ENCODE results near the gene RORB. TPM values are rescaled to one million over a fixed set of nuclear protein-coding genes. Genes with fewer than 3 reads are reported as not detected.

RORB gene
- total RNA-seq, 4 donors from 2014 or later: 0.04 to 0.19 (median 0.14) TPM

- intact Hi-C loops (cut with DNase I; ENCODE audit: low total_unique reads): no loop called here
- TF ChIP-seq CTCF (IDR thresholded peaks at IDR 0.05): no peak
- TF ChIP-seq POLR2A (IDR thresholded peaks at IDR 0.05): no peak
- no peak for DNase-seq (ENCODE audit: low spot score in 2 of 2)
- no peak overlapping the region for H3K4me3 ChIP-seq (ENCODE audit: low read depth, poor library complexity, severe bottlenecking)
- WGBS, 2 donors: 72 to 82% methylated on average over 6 of the region's 6 CpGs
These were observed 18.5 kb upstream of the RORB start for GRCh38 chr9:74478606-74479005.

- TF ChIP-seq POLR2A (IDR thresholded peaks at IDR 0.05): no peak
- TF ChIP-seq CTCF (IDR thresholded peaks at IDR 0.05): no peak
These were observed 17.4 kb upstream of the RORB start for GRCh38 chr9:74479711-74480110.

GRCh38 chr9:74487395-74487794, 9.7 kb upstream of the RORB start:
- 90 to 100% methylated on average over 1 of the region's 1 CpG for WGBS, 2 donors
- intact Hi-C loops (cut with DNase I; ENCODE audit: low total_unique reads): no loop called here

More at GRCh38 chr9:74479711-74480110, 17.4 kb upstream of the RORB start:
- WGBS, 2 donors: 81 to 88% methylated on average over 1 of the region's 1 CpG
- DNase-seq (ENCODE audit: low spot score in 2 of 2): no peak
- H3K4me3 ChIP-seq (ENCODE audit: low read depth, poor library complexity, severe bottlenecking): no peak overlapping the region
- intact Hi-C loops (cut with DNase I; ENCODE audit: low total_unique reads): no loop called here

GRCh38 chr9:74493512-74493911, 3.6 kb upstream of the RORB start:
- intact Hi-C loops (cut with DNase I; ENCODE audit: low total_unique reads): no loop called here
- no peak overlapping the region for H3K4me3 ChIP-seq (ENCODE audit: low read depth, poor library complexity, severe bottlenecking)
- TF ChIP-seq POLR2A (IDR thresholded peaks at IDR 0.05) (no peak), CTCF (IDR thresholded peaks at IDR 0.05) (no peak)
- WGBS, 2 donors: 13 to 24% methylated on average over 2 of the region's 2 CpGs
- DNase-seq (ENCODE audit: low spot score in 2 of 2): no peak

More at GRCh38 chr9:74487395-74487794, 9.7 kb upstream of the RORB start:
- TF ChIP-seq POLR2A (IDR thresholded peaks at IDR 0.05) (no peak), CTCF (IDR thresholded peaks at IDR 0.05) (no peak)
- DNase-seq (ENCODE audit: low spot score in 2 of 2): no peak
- no peak overlapping the region for H3K4me3 ChIP-seq (ENCODE audit: low read depth, poor library complexity, severe bottlenecking)

- intact Hi-C loops (cut with DNase I; ENCODE audit: low total_unique reads): no loop called here
- no peak for DNase-seq (ENCODE audit: low spot score in 2 of 2)
- 85 to 89% methylated on average over 1 of the region's 1 CpG for WGBS, 2 donors
- TF ChIP-seq POLR2A (IDR thresholded peaks at IDR 0.05) (no peak), CTCF (IDR thresholded peaks at IDR 0.05) (no peak)
- H3K4me3 ChIP-seq (ENCODE audit: low read depth, poor library complexity, severe bottlenecking): no peak overlapping the region
These were observed 2.6 kb upstream of the RORB start for GRCh38 chr9:74494490-74494889.

GRCh38 chr9:74496406-74496805, 729 bp upstream of the RORB start:
- WGBS, 2 donors: 26 to 33% methylated on average over 6 of the region's 6 CpGs
- TF ChIP-seq CTCF (IDR thresholded peaks at IDR 0.05) (no peak), POLR2A (IDR thresholded peaks at IDR 0.05) (no peak)
- intact Hi-C loops (cut with DNase I; ENCODE audit: low total_unique reads): no loop called here
- H3K4me3 ChIP-seq (ENCODE audit: low read depth, poor library complexity, severe bottlenecking): no peak overlapping the region
- DNase-seq (ENCODE audit: low spot score in 2 of 2): no peak
